ENCODE data around the gene TUBA1A.

- no peak for TF ChIP-seq POLR2AphosphoS5 (IDR thresholded peaks at IDR 0.05; ENCODE audit: low read depth, low read length)
- TF ChIP-seq TAF1 (IDR thresholded peaks at IDR 0.05; ENCODE audit: borderline replicate concordance, low read depth, low read length), result no peak
- TF ChIP-seq POLR2A (IDR thresholded peaks at IDR 0.05; ENCODE audit: low read depth, low read length), result no peak
These were observed 38.8 kb upstream of the TUBA1A start for GRCh38 chr12:49227713-49228112.
